H1 (cell line): Measurements from ENCODE around the gene FBXO44. TPM values are rescaled to one million over a fixed set of nuclear protein-coding genes. Genes with fewer than 3 reads are reported as not detected.

Experiments used
- CTCF ChIA-PET: fragments of 300-600 bp; sonication (Branson Sonifier 250); formaldehyde crosslinking; loops from one replicate; lab custom pipeline; 2021; ENCODE audit not compliant: partially characterized antibody; lab: Charles Lee
- POLR2A ChIA-PET: fragments of 300-600 bp; sonication (Branson Sonifier 250); formaldehyde crosslinking; loops from one replicate; lab custom pipeline; 2021; ENCODE audit warnings: inconsistent platforms; ENCODE audit not compliant: partially characterized antibody; lab: Charles Lee
- DNase-seq, 2 experiments: peaks; one replicate each; pipeline versions ENCODE4 v3.0.0 to v3.0.0-alpha.2; 2010 to 2022; ENCODE audit warnings: low spot score in 2 of 2, low read depth in 1 of 2, mixed read lengths in 1 of 2
- FAIRE-seq: peaks from 2 replicates; lab custom pipeline; 2011; peaks lifted over from hg19 to GRCh38; lab: Jason Lieb, UNC
- H2AFZ ChIP-seq: 2 replicates; pipeline ENCODE4 v1.8.1; 2012; ENCODE audit warnings: low read length, inconsistent platforms
- H2AK5ac ChIP-seq: 2 replicates; pipeline ENCODE4 v1.6.1; 2013; ENCODE audit warnings: low read depth, low read length
- H2BK120ac ChIP-seq: replicated peaks from 2 replicates; pipeline ENCODE3; 2013; ENCODE audit warnings: low read depth, low read length, inconsistent platforms
- H2BK12ac ChIP-seq: 2 replicates; pipeline ENCODE4 v1.6.1; 2013; ENCODE audit warnings: low read depth, low read length
- H2BK15ac ChIP-seq: 2 replicates; pipeline ENCODE4 v1.6.1; 2013; ENCODE audit warnings: low read length
- H2BK20ac ChIP-seq: 2 replicates; pipeline ENCODE4 v1.6.1; 2013; ENCODE audit warnings: low read length
- H2BK5ac ChIP-seq: 2 replicates; pipeline ENCODE4 v1.6.1; 2013; ENCODE audit warnings: low read depth, low read length
- H3K14ac ChIP-seq: 2 replicates; pipeline ENCODE4 v1.6.1; 2013; ENCODE audit warnings: inconsistent platforms; ENCODE audit not compliant: insufficient read length
- H3K18ac ChIP-seq: 2 replicates; pipeline ENCODE4 v1.6.1; 2013; ENCODE audit warnings: low read length; ENCODE audit errors: extremely low read depth
- H3K23ac ChIP-seq: 2 replicates; pipeline ENCODE4 v1.6.1; 2013; ENCODE audit warnings: inconsistent platforms; ENCODE audit not compliant: insufficient read length
- H3K23me2 ChIP-seq: 2 replicates; pipeline ENCODE4 v1.6.1; 2013; ENCODE audit warnings: low read depth, low read length
- H3K27ac ChIP-seq: 2 replicates; pipeline ENCODE4 v1.6.1; 2011; ENCODE audit warnings: low read depth, low read length, inconsistent platforms
- H3K27me3 ChIP-seq, 4 experiments: replicated peaks in 1 of 4; 1 replicate in 1 of 4; 2 replicates in 3 of 4; pipeline versions ENCODE4 v1.6.1 to v1.8.1; 2011 to 2013; ENCODE audit warnings: low read length in 3 of 4, mild to moderate bottlenecking in 3 of 4, inconsistent platforms in 2 of 4, mixed read lengths in 2 of 4, moderate library complexity in 1 of 4; ENCODE audit not compliant: control insufficient read depth in 3 of 4, insufficient read depth in 3 of 4; ENCODE audit errors: extremely low read depth in 1 of 4
- H3K36me3 ChIP-seq, 4 experiments: 2 replicates each; pipeline versions ENCODE4 v1.6.1 to v1.8.1; 2011 to 2013; ENCODE audit warnings: mild to moderate bottlenecking in 4 of 4, low read length in 3 of 4, moderate library complexity in 2 of 4, control low read depth in 1 of 4, inconsistent platforms in 1 of 4; ENCODE audit not compliant: insufficient read depth in 4 of 4, control insufficient read depth in 2 of 4
- H3K4ac ChIP-seq: replicated peaks from 2 replicates; pipeline ENCODE3; 2013; ENCODE audit warnings: low read length, low read depth, mixed read lengths, inconsistent platforms; ENCODE audit not compliant: insufficient read length
- H3K4me1 ChIP-seq, 4 experiments: replicated peaks in 1 of 4; 1 replicate in 1 of 4; 2 replicates in 3 of 4; pipeline versions ENCODE4 v1.6.1 to v1.8.1; 2011 to 2013; ENCODE audit warnings: low read length in 3 of 4, inconsistent platforms in 2 of 4, mixed read lengths in 1 of 4; ENCODE audit not compliant: insufficient read depth in 4 of 4, control insufficient read depth in 3 of 4
- H3K4me2 ChIP-seq, 2 experiments: 2 replicates each; pipeline versions ENCODE4 v1.6.1 to v1.8.1; 2011 to 2013; ENCODE audit warnings: low read depth in 2 of 2, low read length in 2 of 2, control low read depth in 1 of 2, inconsistent platforms in 1 of 2, mild to moderate bottlenecking in 1 of 2; ENCODE audit not compliant: insufficient read depth in 1 of 2
- H3K4me3 ChIP-seq, 4 experiments: fragments of 200-600, 300-600 bp in 1 of 4; sonication (generic), shearing (Covaris generic), sonication (Bioruptor Twin) in 1 of 4; 2 replicates each; pipeline versions ENCODE4 v1.5.1 to v1.8.1; 2011 to 2016; ENCODE audit warnings: low read length in 4 of 4, low read depth in 3 of 4, control low read depth in 2 of 4, inconsistent platforms in 2 of 4, mild to moderate bottlenecking in 2 of 4, mixed read lengths in 1 of 4, moderate library complexity in 1 of 4; ENCODE audit not compliant: insufficient read depth in 2 of 4; ENCODE audit errors: extremely low read depth in 1 of 4
- H3K56ac ChIP-seq: replicated peaks from 2 replicates; pipeline ENCODE3; 2013; ENCODE audit warnings: low read depth, mild to moderate bottlenecking, mixed read lengths, low read length, inconsistent platforms; ENCODE audit not compliant: insufficient read length
- H3K79me1 ChIP-seq: 2 replicates; pipeline ENCODE4 v1.6.1; 2013; ENCODE audit warnings: low read depth, low read length, control low read depth
- H3K79me2 ChIP-seq, 2 experiments: 2 replicates each; pipeline versions ENCODE4 v1.6.1 to v1.8.1; 2012 to 2013; ENCODE audit warnings: low read length in 2 of 2, mild to moderate bottlenecking in 2 of 2, inconsistent platforms in 1 of 2; ENCODE audit not compliant: insufficient read depth in 2 of 2, control insufficient read depth in 1 of 2
- H3K9ac ChIP-seq, 4 experiments: replicated peaks in 1 of 4; 1 replicate in 1 of 4; 2 replicates in 3 of 4; pipeline versions ENCODE4 v1.6.1 to v1.8.1; 2011 to 2013; ENCODE audit warnings: low read depth in 3 of 4, low read length in 3 of 4, control low read depth in 2 of 4, mild to moderate bottlenecking in 2 of 4, moderate library complexity in 2 of 4, inconsistent platforms in 1 of 4; ENCODE audit errors: extremely low read depth in 1 of 4
- H3K9me3 ChIP-seq, 2 experiments: 2 replicates each; pipeline versions ENCODE4 v1.6.1 to v1.8.1; 2012 to 2013; ENCODE audit warnings: mild to moderate bottlenecking in 2 of 2, moderate library complexity in 2 of 2, control low read depth in 1 of 2, inconsistent platforms in 1 of 2, low read depth in 1 of 2, low read length in 1 of 2, mixed read lengths in 1 of 2; ENCODE audit not compliant: insufficient read depth in 2 of 2
- H4K20me1 ChIP-seq, 2 experiments: replicated peaks in 1 of 2; 2 replicates each; pipeline versions ENCODE3 to v1.8.1; 2011 to 2013; ENCODE audit warnings: inconsistent platforms in 2 of 2, low read length in 2 of 2, mild to moderate bottlenecking in 1 of 2; ENCODE audit not compliant: insufficient read depth in 2 of 2, control insufficient read depth in 1 of 2
- H4K5ac ChIP-seq: 2 replicates; pipeline ENCODE4 v1.6.1; 2013; ENCODE audit warnings: low read length, low read depth, mixed read lengths, inconsistent platforms; ENCODE audit not compliant: insufficient read length
- H4K8ac ChIP-seq: 2 replicates; pipeline ENCODE4 v1.8.0; 2013; ENCODE audit warnings: mild to moderate bottlenecking, moderate library complexity, low read length, inconsistent platforms; ENCODE audit not compliant: insufficient read depth; ENCODE audit errors: extremely low read depth
- H4K91ac ChIP-seq: replicated peaks from 2 replicates; pipeline ENCODE3; 2013; ENCODE audit warnings: low read length, mixed read lengths, inconsistent platforms; ENCODE audit not compliant: insufficient read length
- E2F6 ChIP-seq: IDR thresholded peaks from 2 replicates; pipeline ENCODE4 v1.6.1; 2012; ENCODE audit warnings: inconsistent platforms
- EGR1 ChIP-seq: IDR thresholded peaks from 2 replicates; pipeline ENCODE4 v1.6.1; 2011; ENCODE audit warnings: low read depth, low read length, borderline replicate concordance
- EP300 ChIP-seq, 2 experiments: IDR thresholded peaks; 1 replicate in 1 of 2; 2 replicates in 1 of 2; pipeline ENCODE4 v1.6.1; 2011 to 2012; ENCODE audit warnings: low read depth in 2 of 2, low read length in 2 of 2, mild to moderate bottlenecking in 2 of 2, borderline replicate concordance in 1 of 2, inconsistent platforms in 1 of 2, moderate library complexity in 1 of 2
- EZH2 ChIP-seq: fragments of 200-600 bp; sonication (generic); IDR thresholded peaks from 2 replicates; pipeline ENCODE4 v1.7.1; 2012; ENCODE audit warnings: low read depth, mild to moderate bottlenecking, moderate library complexity, low read length, inconsistent platforms; ENCODE audit not compliant: severe bottlenecking
- POLR2AphosphoS5 ChIP-seq: IDR thresholded peaks from 2 replicates; pipeline ENCODE4 v1.6.1; 2011; ENCODE audit warnings: low read depth, low read length
- RFX5 ChIP-seq: IDR thresholded peaks from 2 replicates; pipeline ENCODE4 v1.6.1; 2011; ENCODE audit warnings: low read depth, low read length, improper control_type of control experiment, borderline replicate concordance
- WGBS, 2 experiments: shearing (Covaris generic) in 1 of 2; methylation state at CpG; one replicate each; pipeline versions ENCODE4 v1.1.6 to v1.1.7; 2013 to 2015; ENCODE audit warnings: low lambda C conversion rate in 2 of 2, mixed read lengths in 2 of 2, inconsistent platforms in 1 of 2, low coverage in 1 of 2, missing lambda C conversion rate in 1 of 2; ENCODE audit not compliant: insufficient replicate concordance in 2 of 2, insufficient coverage in 1 of 2, insufficient read length in 1 of 2; ENCODE audit errors: extremely low coverage in 1 of 2, missing lambda C conversion rate in 1 of 2; 5-methylcytosine and 5-hydroxymethylcytosine counted together
- polyA plus RNA-seq, 7 experiments: library from polyadenylated mRNA; depleted of rRNA in 3 of 7; stranded (reverse) in 5 of 7; unstranded in 2 of 7; fragments of >200 nt in 5 of 7; fragments of 200-250 nt in 2 of 7; gene quantifications; 1 replicate in 5 of 7; 2 replicates in 1 of 7; 4 replicates in 1 of 7; pipeline versions ENCODE4 v1.2.1 to v1.2.3, GENCODE V29; 2011 to 2013; ENCODE audit warnings: missing spikeins in 2 of 7, mixed read lengths in 2 of 7
- total RNA-seq: library from RNA; stranded (reverse); fragmentation: NEBNext Ultra II Directional; extraction: Animal tissue kit (Norgen Biotek cat#: 25700); gene quantifications from 2 replicates; pipeline ENCODE4 v1.2.1, GENCODE V29; 2021
- TF ChIP-seq, protein P1 (sequence below), 3 experiments: IDR thresholded peaks; 1 replicate in 2 of 3; 2 replicates in 1 of 3; pipeline versions ENCODE4 v1.5.1 to v1.6.1; 2011; ENCODE audit warnings: low read length in 3 of 3, mild to moderate bottlenecking in 3 of 3, inconsistent platforms in 2 of 3, low read depth in 1 of 3, moderate library complexity in 1 of 3; ENCODE audit not compliant: insufficient read depth in 1 of 3; ENCODE audit errors: control extremely low read depth in 1 of 3

The FBXO44 gene
- total and polyA plus RNA-seq, 2 of the 8 experiments (the other 6 are each of a cell fraction or from before 2014, with no cell fraction given), result 27.0 to 27.2 TPM

DNA sequence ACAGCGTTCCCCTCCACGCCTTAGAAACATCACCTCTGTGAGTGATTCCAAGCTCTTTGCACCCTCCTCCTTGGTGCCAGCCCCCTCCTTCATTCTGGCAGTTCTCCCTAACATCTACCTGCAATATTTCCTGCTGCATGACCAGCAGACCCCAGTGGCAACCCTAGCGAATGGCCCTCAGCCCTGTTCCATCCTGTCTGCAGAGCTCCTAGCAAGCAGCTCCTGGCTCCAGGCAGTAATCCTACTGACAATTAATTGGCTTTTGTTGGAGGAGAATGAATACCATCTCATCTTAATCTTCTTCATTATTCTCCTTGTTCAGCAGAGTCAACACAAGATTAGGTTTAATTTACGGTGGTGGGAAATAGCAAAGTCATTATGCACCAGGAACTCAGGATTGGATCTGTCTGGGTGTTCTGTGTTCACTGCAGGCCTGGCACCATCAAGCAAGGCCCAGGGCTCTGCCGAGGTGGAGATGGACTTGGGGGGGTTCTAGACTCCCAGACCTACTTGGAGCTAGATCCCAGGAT, 12.8 kb upstream of the FBXO44 start:
- Histone ChIP-seq H2BK5ac (no peak overlapping the region), H2BK15ac (no peak overlapping the region), H3K9ac (no peak overlapping the region), H3K56ac (no peak overlapping the region), H4K5ac (no peak overlapping the region), H3K27ac (no peak overlapping the region), H4K8ac (no peak overlapping the region), H4K20me1 (peaks cover 0 to 1% of the 10 kb centered on the region in 2 experiments), H4K91ac (no peak overlapping the region), H2BK120ac (no peak overlapping the region), H2AK5ac (no peak overlapping the region), H3K36me3 (no peaks in the 10 kb centered on the region), H3K4me2 (no peak overlapping the region), H3K4me3 (no peak overlapping the region), H3K4ac (no peak overlapping the region), H2BK12ac (no peak overlapping the region), H3K23me2 (no peaks in the 10 kb centered on the region), H3K23ac (no peak overlapping the region), H2AFZ (no peak overlapping the region), H3K79me1 (no peaks in the 10 kb centered on the region), H2BK20ac (no peak overlapping the region)
- POLR2A ChIA-PET, result interaction anchor here (0.9 to 3.4 kb wide), 9 partner anchors 8 to 605 kb away, joined by 3 to 12 read pairs (median 4); partner anchors contain the start of genes DISP3, DRAXIN and MTOR
- 84% methylated on average over 5 of the region's 5 CpGs; no CpG with 5 or more reads in 1 of the 2 experiments for WGBS, 2 experiments
- no peak for FAIRE-seq
- TF ChIP-seq EP300 (IDR thresholded peaks at IDR 0.05; ENCODE audit: borderline replicate concordance in 1 of 2, low read depth in 2 of 2, low read length in 2 of 2) (no peak), POLR2AphosphoS5 (no peak), EGR1 (no peak), RFX5 (no peak), EZH2 (no peak), E2F6 (no peak)
- TF ChIP-seq, protein P1, sequence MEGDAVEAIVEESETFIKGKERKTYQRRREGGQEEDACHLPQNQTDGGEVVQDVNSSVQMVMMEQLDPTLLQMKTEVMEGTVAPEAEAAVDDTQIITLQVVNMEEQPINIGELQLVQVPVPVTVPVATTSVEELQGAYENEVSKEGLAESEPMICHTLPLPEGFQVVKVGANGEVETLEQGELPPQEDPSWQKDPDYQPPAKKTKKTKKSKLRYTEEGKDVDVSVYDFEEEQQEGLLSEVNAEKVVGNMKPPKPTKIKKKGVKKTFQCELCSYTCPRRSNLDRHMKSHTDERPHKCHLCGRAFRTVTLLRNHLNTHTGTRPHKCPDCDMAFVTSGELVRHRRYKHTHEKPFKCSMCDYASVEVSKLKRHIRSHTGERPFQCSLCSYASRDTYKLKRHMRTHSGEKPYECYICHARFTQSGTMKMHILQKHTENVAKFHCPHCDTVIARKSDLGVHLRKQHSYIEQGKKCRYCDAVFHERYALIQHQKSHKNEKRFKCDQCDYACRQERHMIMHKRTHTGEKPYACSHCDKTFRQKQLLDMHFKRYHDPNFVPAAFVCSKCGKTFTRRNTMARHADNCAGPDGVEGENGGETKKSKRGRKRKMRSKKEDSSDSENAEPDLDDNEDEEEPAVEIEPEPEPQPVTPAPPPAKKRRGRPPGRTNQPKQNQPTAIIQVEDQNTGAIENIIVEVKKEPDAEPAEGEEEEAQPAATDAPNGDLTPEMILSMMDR (IDR thresholded peaks at IDR 0.05; ENCODE audit: control extremely low read depth in 1 of 3, insufficient read depth in 1 of 3, low read depth in 1 of 3, low read length in 3 of 3), result no peak
- TF ChIP-seq, all 59 proteins: peak for 0
- CTCF ChIA-PET, result interaction anchor here (0.7 to 6.3 kb wide), 58 partner anchors 8 to 604 kb away, joined by 3 to 66 read pairs (median 4); partner anchors contain the start of genes DISP3 and MTOR
- Histone ChIP-seq H3K18ac (no peak overlapping the region), H3K14ac (no peak overlapping the region), H3K27me3 (no peaks in the 10 kb centered on the region), H3K9me3 (no peaks in the 10 kb centered on the region), H3K79me2 (no peaks in the 10 kb centered on the region), H3K4me1 (no peaks in the 10 kb centered on the region)
- no peak for DNase-seq
